Heart left ventricle (tissue), 16 donors: ENCODE data around the gene RHOH. TPM values are rescaled to one million over a fixed set of nuclear protein-coding genes. Genes with fewer than 3 reads are reported as not detected.

Experiments
- ATAC-seq, 4 donors: fragments of 200-7000 bp; cut with Tn5 transposase; one replicate each; pipeline ENCODE4 v1.9.1; 2020 to 2022; ENCODE audit warnings: moderate library complexity in 4 of 4, mild to moderate bottlenecking in 3 of 4, moderate number of reproducible peaks in 1 of 4
- DNase-seq, 5 donors: peaks; one replicate each; pipeline ENCODE4 v3.0.0-alpha.2; 2020
- H3K27ac ChIP-seq, 12 donors: fragments of 200-600 bp; sonication (generic) in 4 of 12; one replicate each; pipeline versions ENCODE4 v1.5.0 to v1.8.0; 2016 to 2022; ENCODE audit warnings: mild to moderate bottlenecking in 2 of 12
- H3K27me3 ChIP-seq, 9 donors: fragments of 200-600 bp; sonication (generic) in 2 of 9; one replicate each; pipeline versions ENCODE4 v1.5.1 to v1.8.0; 2016 to 2022; ENCODE audit warnings: mild to moderate bottlenecking in 3 of 9
- H3K36me3 ChIP-seq, 9 donors: fragments of 200-600 bp; sonication (generic) in 2 of 9; one replicate each; pipeline versions ENCODE4 v1.5.0 to v1.8.0; 2018 to 2022; ENCODE audit warnings: mild to moderate bottlenecking in 2 of 9
- H3K4me1 ChIP-seq, 12 donors: fragments of 200-600 bp; sonication (generic) in 4 of 12; one replicate each; pipeline versions ENCODE4 v1.5.0 to v1.8.0; 2016 to 2022; ENCODE audit warnings: mild to moderate bottlenecking in 3 of 12
- H3K4me3 ChIP-seq, 12 donors: fragments of 200-600 bp; sonication (generic) in 4 of 12; one replicate each; pipeline versions ENCODE4 v1.5.0 to v1.8.0; 2017 to 2022; ENCODE audit warnings: mild to moderate bottlenecking in 9 of 12, moderate library complexity in 4 of 12
- H3K9me3 ChIP-seq, 12 donors: fragments of 200-600 bp; sonication (generic) in 4 of 12; one replicate each; pipeline versions ENCODE4 v1.5.0 to v1.8.0; 2016 to 2022; ENCODE audit warnings: mild to moderate bottlenecking in 1 of 12
- CTCF ChIP-seq, 12 donors: fragments of 200-600 bp; sonication (generic) in 4 of 12; IDR thresholded peaks; one replicate each; pipeline versions ENCODE4 v1.5.0 to v1.8.0; 2018 to 2022; ENCODE audit warnings: antibody characterized with exemption in 12 of 12, mild to moderate bottlenecking in 5 of 12
- POLR2A ChIP-seq, 2 donors: fragments of 450-650 bp; IDR thresholded peaks; one replicate each; pipeline ENCODE4 v1.6.1; 2017; ENCODE audit warnings: antibody characterized with exemption in 2 of 2, mild to moderate bottlenecking in 2 of 2, moderate library complexity in 2 of 2
- WGBS, 4 donors: extraction: QIAGEN DNeasy Blood & Tissue Kit in 2 of 4; methylation state at CpG; one replicate each; pipeline versions ENCODE4 v1.1.5 to v1.1.7; 2013 to 2018; 5-methylcytosine and 5-hydroxymethylcytosine counted together
- intact Hi-C, 10 donors: fragments of 100-400 bp; cut with DNase I; formaldehyde crosslinking; loops; one replicate each; pipeline versions ENCODE4 v1.11.1 to v1.14.2; 2022
- polyA plus RNA-seq, 2 donors: library from polyadenylated mRNA; stranded (reverse); fragments of 200-250 nt; gene quantifications; one replicate each; pipeline ENCODE4 v1.2.3, GENCODE V29; 2013
- total RNA-seq, 9 donors: library from RNA; depleted of rRNA in 2 of 9; stranded (reverse); fragments of >200 nt in 2 of 9; fragmentation: NEBNext Ultra II Directional in 3 of 9; extraction: Animal tissue kit (Norgen Biotek cat#: 25700) in 3 of 9; gene quantifications; one replicate each; pipeline versions ENCODE4 v1.1.0 to v1.2.4, GENCODE V29; 2016 to 2023
- donor health status: ischemic (EF 13 %, LVEDD 7.1; RV severe dilation, severe dysfunction).
- donor health status: healthy with polysubstance abuse.
- donor health status: DM: no; HTN: yes; CAD: no.
- donor health status: DM: no; HTN: no; CAD: no.
- donor health status: ischemic (EF 25% LVEDD 6.9; RV normal size, moderate dysfunction).
- donor health status: ischemic (EF 25% LVEDD 5.7; RV mildly dilated, moderate dysfunction).
- donor health status: healthy.
- donor health status: DM: yes; HTN: yes; CAD: no.
- donor health status: ischemic (EF 35%, LVEDD 5.7; RV mildly dilated, moderate dysfunction).
- donor health status: nonischemic (EF 11% LVEDD 7.7; RV severe dilation, severe dysfunction).
- donor health status: DM: yes; HTN: yes; CAD: no.
- donor health status: PGD.
- donor health status: ischemic (EF 29% LVEDD 5.4; RV normal size, mild dysfunction).
- donor health status: nonischemic (EF 23%, LVEDD 6.1; RV moderate dilation, normal function).

The RHOH gene
- total and polyA plus RNA-seq, 11 donors: 0.30 to 6.6 (median 0.59) TPM; not detected in 5

GRCh38 chr4:40223343-40223742 is 26.5 kb downstream of the RHOH start:
- no peaks in the 10 kb centered on the region for H3K36me3 ChIP-seq
- intact Hi-C loops: no loop called here
- TF ChIP-seq CTCF (IDR thresholded peaks at IDR 0.05) (no peak), POLR2A (IDR thresholded peaks at IDR 0.05) (no peak)
- peaks cover 0 to 14% (median 0%) of the 10 kb centered on the region in 12 donors for H3K9me3 ChIP-seq
- no peak for ATAC-seq
- no peaks in the 10 kb centered on the region for H3K27me3 ChIP-seq
- H3K4me3 ChIP-seq: no peak overlapping the region
- no peak for DNase-seq
- peaks cover 0 to 25% (median 0%) of the 10 kb centered on the region in 12 donors for H3K4me1 ChIP-seq
- WGBS, 4 donors: 85 to 97% (median 92%) methylated on average over 1 of the region's 1 CpG
- H3K27ac ChIP-seq: no peak overlapping the region

GRCh38 chr4:40224432-40224831 is 27.6 kb downstream of the RHOH start:
- no peak for DNase-seq
- no peak for ATAC-seq
- H3K4me1 ChIP-seq: peaks cover 0 to 32% (median 0%) of the 10 kb centered on the region in 12 donors
- no peaks in the 10 kb centered on the region for H3K27me3 ChIP-seq
- TF ChIP-seq POLR2A (IDR thresholded peaks at IDR 0.05) (no peak), CTCF (IDR thresholded peaks at IDR 0.05) (no peak)
- 88 to 94% (median 93%) methylated on average over 5 of the region's 5 CpGs for WGBS, 4 donors
- no peaks in the 10 kb centered on the region for H3K36me3 ChIP-seq
- intact Hi-C loops: no loop called here
- H3K4me3 ChIP-seq: no peak overlapping the region
- no peak overlapping the region for H3K27ac ChIP-seq
- peaks cover 0 to 14% (median 0%) of the 10 kb centered on the region in 12 donors for H3K9me3 ChIP-seq

- H3K27me3 ChIP-seq: no peaks in the 10 kb centered on the region
- intact Hi-C loops: no loop called here
- no peak for DNase-seq
- H3K9me3 ChIP-seq: peaks cover 0 to 14% (median 0%) of the 10 kb centered on the region in 12 donors
- H3K4me1 ChIP-seq: peaks cover 0 to 32% (median 0%) of the 10 kb centered on the region in 12 donors
- H3K4me3 ChIP-seq: no peak overlapping the region
- no peak for ATAC-seq
- H3K27ac ChIP-seq: peak overlapping the region in 1 of 12 donors; percentile 51
- WGBS, 4 donors: 82 to 93% (median 92%) methylated on average over 5 of the region's 5 CpGs
- H3K36me3 ChIP-seq: no peaks in the 10 kb centered on the region
- TF ChIP-seq CTCF (IDR thresholded peaks at IDR 0.05) (no peak), POLR2A (IDR thresholded peaks at IDR 0.05) (no peak)
Measured at GRCh38 chr4:40225497-40225896, 28.7 kb downstream of the RHOH start.

- 49 to 53% (median 52%) methylated on average over 2 of the region's 2 CpGs for WGBS, 4 donors
- Histone ChIP-seq H3K4me1 (peaks cover 0 to 45% (median 0%) of the 10 kb centered on the region in 12 donors), H3K9me3 (peaks cover 0 to 9% (median 0%) of the 10 kb centered on the region in 12 donors), H3K27ac (peak overlapping the region in 1 of 12 donors; percentile 62), H3K36me3 (no peaks in the 10 kb centered on the region), H3K4me3 (no peak overlapping the region), H3K27me3 (no peaks in the 10 kb centered on the region)
- DNase-seq (no peak), ATAC-seq (no peak)
- intact Hi-C loops: no loop called here
- TF ChIP-seq POLR2A (IDR thresholded peaks at IDR 0.05) (no peak), CTCF (IDR thresholded peaks at IDR 0.05) (no peak)
Measured at GRCh38 chr4:40227284-40227683, 30.5 kb downstream of the RHOH start.
